CD4-positive, CD25-positive, alpha-beta regulatory T cell (primary cell): ENCODE results near the gene CSK. TPM values are rescaled to one million over a fixed set of nuclear protein-coding genes. Genes with fewer than 3 reads are reported as not detected.

Experiments
- ATAC-seq, 2 donors: fragments of 150-1000 bp; cut with Tn5 transposase; one replicate each; pipeline ENCODE4 v1.10.0; 2021; ENCODE audit warnings: low read depth in 2 of 2, moderate number of reproducible peaks in 2 of 2, moderate library complexity in 1 of 2
- DNase-seq, 3 donors: peaks; one replicate each; pipeline versions ENCODE4 v3.0.0 to v3.0.0-alpha.2; 2012 to 2022; ENCODE audit warnings: mixed read lengths in 1 of 3
- H3K27ac ChIP-seq: one replicate; pipeline ENCODE4 v1.7.0; 2013; ENCODE audit warnings: mild to moderate bottlenecking, low read length; ENCODE audit not compliant: insufficient read depth, poor library complexity, severe bottlenecking
- H3K27me3 ChIP-seq: one replicate; pipeline ENCODE4 v1.7.0; 2013; ENCODE audit warnings: low read length; ENCODE audit not compliant: control insufficient read depth, insufficient read depth
- H3K36me3 ChIP-seq: one replicate; pipeline ENCODE4 v1.7.0; 2013; ENCODE audit warnings: mild to moderate bottlenecking, low read length, moderate library complexity; ENCODE audit not compliant: control insufficient read depth, insufficient read depth
- H3K4me1 ChIP-seq: 2 replicates; pipeline ENCODE4 v1.7.0; 2013; ENCODE audit warnings: mild to moderate bottlenecking, low read length; ENCODE audit not compliant: insufficient read depth, control insufficient read depth, poor library complexity, severe bottlenecking
- H3K4me3 ChIP-seq: one replicate; pipeline ENCODE4 v1.7.0; 2013; ENCODE audit warnings: low read depth, mild to moderate bottlenecking, low read length, moderate library complexity
- H3K9me3 ChIP-seq, 2 experiments: 1 replicate in 1 of 2; 2 replicates in 1 of 2; pipeline ENCODE4 v1.7.0; 2013; ENCODE audit warnings: low read length in 2 of 2, mild to moderate bottlenecking in 1 of 2, moderate library complexity in 1 of 2; ENCODE audit not compliant: control insufficient read depth in 2 of 2
- H3K27ac Mint-ChIP-seq, 3 donors: one replicate each; pipeline ENCODE4 v1.8.0; 2020 to 2022; ENCODE audit warnings: mild to moderate bottlenecking in 3 of 3, mixed read lengths in 3 of 3, moderate library complexity in 2 of 3
- H3K27me3 Mint-ChIP-seq: one replicate; pipeline ENCODE4 v1.8.0; 2022; ENCODE audit warnings: mild to moderate bottlenecking, mixed read lengths
- H3K36me3 Mint-ChIP-seq: one replicate; pipeline ENCODE4 v1.8.0; 2020; ENCODE audit warnings: mixed read lengths
- H3K4me1 Mint-ChIP-seq, 4 donors: one replicate each; pipeline ENCODE4 v1.8.0; 2020 to 2022; ENCODE audit warnings: mixed read lengths in 4 of 4, mild to moderate bottlenecking in 1 of 4
- H3K4me3 Mint-ChIP-seq, 4 donors: one replicate each; pipeline ENCODE4 v1.8.0; 2020 to 2022; ENCODE audit warnings: mild to moderate bottlenecking in 4 of 4, mixed read lengths in 4 of 4, moderate library complexity in 3 of 4
- H3K9me3 Mint-ChIP-seq, 7 donors: one replicate each; pipeline ENCODE4 v1.8.0; 2020 to 2022; ENCODE audit warnings: mixed read lengths in 7 of 7, mild to moderate bottlenecking in 3 of 7, moderate library complexity in 2 of 7
- polyA plus RNA-seq, 4 donors: library from polyadenylated mRNA; unstranded; fragments of 300-500 nt; fragmentation: Illumina TruSeq; gene quantifications; one replicate each; pipeline ENCODE4 v1.2.3, GENCODE V29; 2021
- total RNA-seq: library from RNA; stranded (reverse); gene quantifications from one replicate; pipeline ENCODE4 v1.2.3, GENCODE V29; 2022

CSK gene
- total and polyA plus RNA-seq, 5 donors from 2014 or later = 131 to 257 (median 148) TPM

DNA sequence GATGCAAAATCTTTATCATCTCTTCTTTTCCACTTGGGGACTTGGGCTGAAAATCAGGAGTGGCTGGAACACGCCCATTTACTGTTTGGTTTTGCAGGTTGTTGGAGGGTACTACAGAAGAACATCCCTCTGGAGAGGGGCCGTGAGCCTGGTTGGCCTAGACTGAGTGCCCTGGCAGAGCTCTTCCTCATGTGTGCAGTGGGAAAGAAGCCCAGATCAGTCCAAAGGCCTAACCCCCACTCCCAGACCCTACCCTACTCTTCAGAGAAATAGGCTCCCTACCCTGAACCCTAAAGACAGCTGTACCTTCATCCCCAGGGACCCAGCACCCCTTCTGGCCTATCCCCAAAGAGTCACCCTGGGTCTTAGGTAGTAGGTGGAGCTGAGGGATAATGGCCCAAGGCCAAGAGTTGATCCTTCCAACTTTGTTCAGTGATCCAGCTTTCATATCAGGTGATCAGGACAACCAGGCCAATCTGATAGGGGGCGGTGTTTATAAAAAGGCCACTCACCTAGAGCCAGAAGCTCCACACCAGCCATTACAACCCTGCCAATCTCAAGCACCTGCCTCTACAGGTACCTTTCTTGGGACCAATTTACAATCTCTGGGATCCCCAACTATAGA, 33.4 kb upstream of the CSK start, which contains the start of gene CYP1A2:
CYP1A2 (plus strand) TSS at position 524 of the 625 bp plus-strand sequence. CDS start 894 bp downstream, outside the sequence.
- ATAC-seq (no peak), DNase-seq (no peak)
- H3K27ac Mint-ChIP-seq = no peak within 1 kb of the TSS
- no peak within 1 kb of the TSS for H3K4me3 Mint-ChIP-seq
- no peaks in the 10 kb centered on the region for H3K36me3 ChIP-seq
- no peak within 1 kb of the TSS for H3K27ac ChIP-seq
- H3K9me3 ChIP-seq = no peaks in the 10 kb centered on the region
- peaks cover 11% of the 10 kb centered on the region for H3K27me3 Mint-ChIP-seq
- H3K4me1 Mint-ChIP-seq = no peaks in the 10 kb centered on the region
- no peaks in the 10 kb centered on the region for H3K4me1 ChIP-seq
- peaks cover 0 to 1% (median 0%) of the 10 kb centered on the region in 7 donors for H3K9me3 Mint-ChIP-seq
- peaks cover 3% of the 10 kb centered on the region for H3K27me3 ChIP-seq
- H3K4me3 ChIP-seq = no peak within 1 kb of the TSS
- no peaks in the 10 kb centered on the region for H3K36me3 Mint-ChIP-seq

DNA sequence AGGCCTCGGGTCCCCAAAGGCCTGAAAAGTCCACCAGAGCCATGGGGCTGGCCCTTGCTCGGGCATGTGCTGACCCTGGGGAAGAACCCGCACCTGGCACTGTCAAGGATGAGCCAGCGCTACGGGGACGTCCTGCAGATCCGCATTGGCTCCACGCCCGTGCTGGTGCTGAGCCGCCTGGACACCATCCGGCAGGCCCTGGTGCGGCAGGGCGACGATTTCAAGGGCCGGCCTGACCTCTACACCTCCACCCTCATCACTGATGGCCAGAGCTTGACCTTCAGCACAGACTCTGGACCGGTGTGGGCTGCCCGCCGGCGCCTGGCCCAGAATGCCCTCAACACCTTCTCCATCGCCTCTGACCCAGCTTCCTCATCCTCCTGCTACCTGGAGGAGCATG, 32.0 kb upstream of the CSK start:
- Histone ChIP-seq H3K9me3 (no peaks in the 10 kb centered on the region), H3K27me3 (peaks cover 3% of the 10 kb centered on the region), H3K4me1 (no peaks in the 10 kb centered on the region), H3K27ac (no peak overlapping the region), H3K4me3 (no peak overlapping the region), H3K36me3 (no peaks in the 10 kb centered on the region)
- no peak overlapping the region for H3K4me3 Mint-ChIP-seq
- peaks cover 11% of the 10 kb centered on the region for H3K27me3 Mint-ChIP-seq
- no peak overlapping the region for H3K27ac Mint-ChIP-seq
- H3K9me3 Mint-ChIP-seq = peaks cover 0 to 1% (median 0%) of the 10 kb centered on the region in 7 donors
- ATAC-seq (no peak), DNase-seq (no peak)
- no peaks in the 10 kb centered on the region for H3K4me1 Mint-ChIP-seq
- no peaks in the 10 kb centered on the region for H3K36me3 Mint-ChIP-seq

DNA sequence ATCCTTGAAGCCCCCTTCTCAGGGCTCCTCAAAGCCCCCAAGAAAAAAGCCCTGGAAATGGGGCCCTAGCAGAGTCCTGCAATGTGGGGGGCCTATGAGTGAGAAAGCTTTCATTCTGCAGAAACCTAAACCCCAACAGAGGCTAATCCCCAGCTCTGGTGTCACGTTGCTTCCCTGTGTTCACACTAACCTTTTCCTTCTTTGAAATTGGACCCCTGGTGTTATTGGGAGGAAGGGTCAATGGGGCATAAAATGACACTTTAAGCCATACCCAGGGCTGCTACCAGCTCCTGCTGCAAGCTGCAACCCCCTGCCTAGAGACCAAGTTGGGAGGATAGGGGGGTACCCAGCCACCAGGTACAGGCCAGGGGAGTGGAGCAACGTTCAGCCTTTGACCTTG, 31.1 kb upstream of the CSK start:
- H3K27me3 Mint-ChIP-seq = peaks cover 11% of the 10 kb centered on the region
- Histone ChIP-seq H3K4me1 (no peaks in the 10 kb centered on the region), H3K36me3 (no peaks in the 10 kb centered on the region), H3K4me3 (no peak overlapping the region), H3K27me3 (peaks cover 3% of the 10 kb centered on the region), H3K9me3 (no peaks in the 10 kb centered on the region), H3K27ac (no peak overlapping the region)
- H3K4me3 Mint-ChIP-seq = no peak overlapping the region
- peaks cover 0 to 1% (median 0%) of the 10 kb centered on the region in 7 donors for H3K9me3 Mint-ChIP-seq
- H3K36me3 Mint-ChIP-seq = no peaks in the 10 kb centered on the region
- no peaks in the 10 kb centered on the region for H3K4me1 Mint-ChIP-seq
- H3K27ac Mint-ChIP-seq = no peak overlapping the region
- DNase-seq (no peak), ATAC-seq (no peak)

DNA sequence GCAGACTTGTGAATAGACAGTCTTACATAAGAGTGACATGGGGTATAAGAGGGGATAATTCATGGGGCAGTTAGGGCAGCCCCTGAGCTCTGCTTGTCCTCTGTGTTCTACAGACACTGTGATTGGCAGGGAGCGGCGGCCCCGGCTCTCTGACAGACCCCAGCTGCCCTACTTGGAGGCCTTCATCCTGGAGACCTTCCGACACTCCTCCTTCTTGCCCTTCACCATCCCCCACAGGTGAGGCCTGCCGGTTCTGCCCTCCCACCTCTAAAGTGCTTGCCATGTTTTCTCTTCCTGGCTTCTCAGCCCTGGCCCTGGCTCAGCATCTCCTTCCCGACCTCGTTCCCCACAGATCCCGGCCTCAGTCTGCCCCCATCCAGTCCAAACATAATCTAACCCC, 29.9 kb upstream of the CSK start:
- peak overlapping the region in 1 of 3 donors; percentile 33 for H3K27ac Mint-ChIP-seq

DNA sequence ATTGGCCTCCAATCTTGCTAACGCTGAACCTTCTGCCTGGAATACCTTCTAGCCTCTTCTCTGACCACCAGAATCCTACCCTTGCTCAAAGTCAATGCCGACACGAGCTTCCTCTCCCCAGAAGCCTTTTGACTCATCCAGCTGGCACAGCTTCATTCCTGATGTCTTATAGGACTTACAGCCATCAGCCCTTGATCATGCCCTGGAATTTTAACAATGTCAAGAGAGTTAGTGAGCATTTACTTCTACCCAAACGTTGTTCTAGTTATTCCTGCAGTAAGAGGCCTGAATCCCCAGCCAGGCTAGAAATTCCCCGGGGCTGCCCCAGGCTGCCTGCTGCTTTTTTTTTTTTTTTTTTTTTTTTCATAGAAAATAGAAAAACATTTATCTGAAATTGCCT, 29.3 kb upstream of the CSK start:
- no peak for ATAC-seq
- Mint-ChIP-seq H3K4me3 (no peak overlapping the region), H3K36me3 (no peaks in the 10 kb centered on the region), H3K9me3 (no peaks in the 10 kb centered on the region), H3K27me3 (peaks cover 11% of the 10 kb centered on the region), H3K4me1 (no peaks in the 10 kb centered on the region), H3K27ac (no peak overlapping the region)
- H3K9me3 ChIP-seq = no peaks in the 10 kb centered on the region
- no peak overlapping the region for H3K4me3 ChIP-seq
- no peak overlapping the region for H3K27ac ChIP-seq
- no peaks in the 10 kb centered on the region for H3K36me3 ChIP-seq
- no peaks in the 10 kb centered on the region for H3K4me1 ChIP-seq
- peaks cover 3% of the 10 kb centered on the region for H3K27me3 ChIP-seq
- DNase-seq = no peak

More for the DNA sequence above, 29.9 kb upstream of the CSK start:
- Histone ChIP-seq H3K4me3 (no peak overlapping the region), H3K27me3 (peaks cover 3% of the 10 kb centered on the region), H3K36me3 (no peaks in the 10 kb centered on the region), H3K9me3 (no peaks in the 10 kb centered on the region), H3K27ac (no peak overlapping the region), H3K4me1 (no peaks in the 10 kb centered on the region)
- Mint-ChIP-seq H3K4me3 (no peak overlapping the region), H3K4me1 (no peaks in the 10 kb centered on the region), H3K9me3 (peaks cover 0 to 1% (median 0%) of the 10 kb centered on the region in 7 donors), H3K36me3 (no peaks in the 10 kb centered on the region), H3K27me3 (peaks cover 11% of the 10 kb centered on the region)
- DNase-seq (no peak), ATAC-seq (no peak)

DNA sequence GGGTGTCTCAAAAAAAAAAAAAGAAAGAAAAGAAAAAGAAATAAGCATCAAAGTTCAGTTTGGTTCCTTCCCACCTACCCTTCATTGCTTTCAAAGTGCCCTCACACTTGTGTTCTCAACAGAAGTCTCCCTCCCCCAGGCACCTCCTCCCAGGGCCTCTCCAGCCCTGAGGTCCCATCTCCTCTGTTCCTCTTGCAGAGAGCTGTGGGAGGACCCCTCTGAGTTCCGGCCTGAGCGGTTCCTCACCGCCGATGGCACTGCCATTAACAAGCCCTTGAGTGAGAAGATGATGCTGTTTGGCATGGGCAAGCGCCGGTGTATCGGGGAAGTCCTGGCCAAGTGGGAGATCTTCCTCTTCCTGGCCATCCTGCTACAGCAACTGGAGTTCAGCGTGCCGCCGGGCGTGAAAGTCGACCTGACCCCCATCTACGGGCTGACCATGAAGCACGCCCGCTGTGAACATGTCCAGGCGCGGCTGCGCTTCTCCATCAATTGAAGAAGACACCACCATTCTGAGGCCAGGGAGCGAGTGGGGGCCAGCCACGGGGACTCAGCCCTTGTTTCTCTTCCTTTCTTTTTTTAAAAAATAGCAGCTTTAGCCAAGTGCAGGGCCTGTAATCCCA, 27.2 kb upstream of the CSK start:
- no peak for DNase-seq
- H3K27ac ChIP-seq = no peak overlapping the region
- no peak overlapping the region for H3K4me3 ChIP-seq
- Mint-ChIP-seq H3K27ac (no peak overlapping the region), H3K4me1 (no peaks in the 10 kb centered on the region), H3K9me3 (no peaks in the 10 kb centered on the region), H3K4me3 (no peak overlapping the region), H3K27me3 (peaks cover 15% of the 10 kb centered on the region), H3K36me3 (no peaks in the 10 kb centered on the region)
- ATAC-seq = no peak
- H3K27me3 ChIP-seq = peaks cover 3% of the 10 kb centered on the region
- no peaks in the 10 kb centered on the region for H3K36me3 ChIP-seq
- H3K4me1 ChIP-seq = no peaks in the 10 kb centered on the region
- no peaks in the 10 kb centered on the region for H3K9me3 ChIP-seq

DNA sequence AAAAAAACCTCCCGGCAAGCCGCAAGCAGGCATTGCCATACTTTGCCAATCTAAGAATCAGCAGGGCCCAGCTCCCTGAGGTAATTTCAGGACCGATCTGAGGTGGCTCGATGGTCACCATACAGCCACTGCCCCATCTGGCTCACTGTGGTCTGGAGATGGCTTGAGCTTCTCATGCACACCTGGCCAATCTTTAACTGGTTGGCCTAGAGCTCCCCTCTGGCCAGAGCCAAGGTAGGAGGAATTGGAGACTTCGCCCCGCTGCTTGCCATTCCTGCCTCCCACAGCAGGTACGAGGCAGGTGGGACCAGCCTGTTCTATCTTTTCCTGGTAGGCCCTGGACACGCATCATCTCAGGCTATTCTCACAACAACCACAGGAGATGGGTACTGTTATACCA, 23.1 kb upstream of the CSK start:
- Mint-ChIP-seq H3K9me3 (no peaks in the 10 kb centered on the region), H3K4me1 (no peaks in the 10 kb centered on the region), H3K36me3 (no peaks in the 10 kb centered on the region), H3K27me3 (peaks cover 6% of the 10 kb centered on the region), H3K27ac (no peak overlapping the region), H3K4me3 (no peak overlapping the region)
- Histone ChIP-seq H3K27ac (no peak overlapping the region), H3K4me1 (no peaks in the 10 kb centered on the region), H3K27me3 (no peaks in the 10 kb centered on the region), H3K4me3 (no peak overlapping the region), H3K36me3 (no peaks in the 10 kb centered on the region), H3K9me3 (no peaks in the 10 kb centered on the region)
- no peak for DNase-seq
- no peak for ATAC-seq

DNA sequence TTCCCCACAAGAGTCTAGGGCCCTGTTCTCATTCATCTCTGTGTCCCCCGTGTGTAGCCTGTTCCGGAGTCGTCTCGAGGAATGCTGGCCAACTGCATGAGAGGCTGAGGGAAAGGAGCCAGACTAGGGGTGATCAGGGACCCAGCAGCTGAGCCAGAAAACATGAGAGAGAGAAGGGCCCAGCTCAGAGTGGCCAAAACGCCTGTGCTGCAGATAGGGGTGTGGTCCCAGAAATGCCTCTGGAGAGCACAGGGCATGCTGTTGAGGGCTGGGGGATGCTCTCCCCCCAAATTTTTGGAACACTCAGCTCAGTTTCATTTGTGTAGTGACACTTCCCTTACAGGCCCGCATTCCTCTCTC, 19.1 kb upstream of the CSK start:
- no peaks in the 10 kb centered on the region for H3K4me1 Mint-ChIP-seq
- H3K27ac ChIP-seq = no peak overlapping the region
- no peaks in the 10 kb centered on the region for H3K9me3 ChIP-seq
- no peak overlapping the region for H3K27ac Mint-ChIP-seq
- ATAC-seq (no peak), DNase-seq (no peak)
- H3K4me1 ChIP-seq = no peaks in the 10 kb centered on the region
- H3K27me3 Mint-ChIP-seq = peaks cover 21% of the 10 kb centered on the region
- H3K36me3 ChIP-seq = no peaks in the 10 kb centered on the region
- no peaks in the 10 kb centered on the region for H3K9me3 Mint-ChIP-seq
- H3K4me3 ChIP-seq = no peak overlapping the region
- H3K4me3 Mint-ChIP-seq = no peak overlapping the region
- no peaks in the 10 kb centered on the region for H3K27me3 ChIP-seq
- no peaks in the 10 kb centered on the region for H3K36me3 Mint-ChIP-seq
